NCI-H1694 treated with DMSO at 0.1 percent for 48 hours (cell line): Measurements from ENCODE around the gene DOCK2.
"Not testable (repeated sequence)": the region's sequence is repeated elsewhere in the genome, so short reads cannot be mapped to it uniquely, and the experiment has no call there.

Experiments used
- DNase-seq: peaks from one replicate; lab custom pipeline; 2025; lab: John Stamatoyannopoulos, UW

DOCK2 gene

GRCh38 chr5:169756071-169756765 is 119.1 kb downstream of the DOCK2 start:
- no peak for DNase-seq

- no peak for DNase-seq
Measured at GRCh38 chr5:169757016-169757415, 119.9 kb downstream of the DOCK2 start.

GRCh38 chr5:169758886-169759285 is 121.8 kb downstream of the DOCK2 start:
- no peak for DNase-seq

- DNase-seq: no peak
Measured at GRCh38 chr5:169760229-169760628, 123.2 kb downstream of the DOCK2 start.

GRCh38 chr5:169762338-169763095 is 125.4 kb downstream of the DOCK2 start:
- no peak for DNase-seq

GRCh38 chr5:169763376-169764017 is 126.4 kb downstream of the DOCK2 start:
- DNase-seq: peak; percentile 71

GRCh38 chr5:169764018-169764378 is 126.9 kb downstream of the DOCK2 start:
- peak; percentile 84 for DNase-seq

- DNase-seq: no peak
Measured at GRCh38 chr5:169765176-169765996, 128.3 kb downstream of the DOCK2 start.

GRCh38 chr5:169766943-169767342 is 129.9 kb downstream of the DOCK2 start:
- not testable (repeated sequence) for DNase-seq

- DNase-seq: no peak
Measured at GRCh38 chr5:169767938-169768337, 130.9 kb downstream of the DOCK2 start.

GRCh38 chr5:169768416-169768815 is 131.3 kb downstream of the DOCK2 start:
- DNase-seq: no peak

- DNase-seq: no peak
Measured at GRCh38 chr5:169770109-169770508, 133.0 kb downstream of the DOCK2 start.

GRCh38 chr5:169772256-169772655 is 135.2 kb downstream of the DOCK2 start:
- DNase-seq: no peak

- no peak for DNase-seq
Measured at GRCh38 chr5:169772688-169773087, 135.6 kb downstream of the DOCK2 start.

- no peak for DNase-seq
Measured at GRCh38 chr5:169777159-169777558, 140.1 kb downstream of the DOCK2 start.

GRCh38 chr5:169778622-169779596 is 141.8 kb downstream of the DOCK2 start:
- DNase-seq: no peak

- no peak for DNase-seq
Measured at GRCh38 chr5:169781420-169782345, 144.6 kb downstream of the DOCK2 start.

- DNase-seq: no peak
Measured at GRCh38 chr5:169785771-169786618, 148.9 kb downstream of the DOCK2 start.

- DNase-seq: no peak
Measured at GRCh38 chr5:169788168-169788567, 151.1 kb downstream of the DOCK2 start.
